Measurements from ENCODE around the gene TCOF1. TPM values are rescaled to one million over a fixed set of nuclear protein-coding genes. Genes with fewer than 3 reads are reported as not detected.

TCOF1 gene
- total RNA-seq, 1 donor from 2014 or later, result 91.1 TPM

DNA sequence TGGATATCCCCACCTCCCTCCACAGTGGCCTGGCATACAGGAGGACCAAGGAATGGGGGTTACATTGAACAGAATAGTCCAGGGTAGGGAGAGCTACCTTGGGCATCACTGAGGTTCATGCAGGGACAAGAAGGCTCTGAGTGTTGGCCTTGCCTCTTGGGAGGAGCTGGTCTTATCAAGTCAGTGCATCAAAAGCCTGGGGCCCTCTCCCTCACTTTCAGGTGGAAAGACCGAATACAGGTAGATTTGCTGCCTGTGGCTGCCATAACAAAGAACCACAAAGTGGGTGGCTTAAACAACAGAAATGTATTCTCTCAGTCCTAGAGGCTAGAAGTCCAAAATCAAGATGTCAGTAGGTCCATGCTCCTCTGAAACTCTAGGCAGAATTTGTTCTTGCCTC is 36.3 kb upstream of the TCOF1 start:
- H3K27ac Mint-ChIP-seq (ENCODE audit: unreplicated experiment), result no peak overlapping the region
- no peak for TF ChIP-seq CTCF (conservative IDR thresholded peaks at IDR 0.05)
- no peaks in the 10 kb centered on the region for H3K36me3 Mint-ChIP-seq (ENCODE audit: low read depth)
- peaks cover 38% of the 10 kb centered on the region for H3K4me1 Mint-ChIP-seq
- H3K4me3 Mint-ChIP-seq, result no peak overlapping the region
- H3K27me3 Mint-ChIP-seq (ENCODE audit: low read depth), result no peaks in the 10 kb centered on the region
- no peak for DNase-seq (ENCODE audit: low read depth, low spot score)
- H3K9me3 Mint-ChIP-seq, result peaks cover 2% of the 10 kb centered on the region

DNA sequence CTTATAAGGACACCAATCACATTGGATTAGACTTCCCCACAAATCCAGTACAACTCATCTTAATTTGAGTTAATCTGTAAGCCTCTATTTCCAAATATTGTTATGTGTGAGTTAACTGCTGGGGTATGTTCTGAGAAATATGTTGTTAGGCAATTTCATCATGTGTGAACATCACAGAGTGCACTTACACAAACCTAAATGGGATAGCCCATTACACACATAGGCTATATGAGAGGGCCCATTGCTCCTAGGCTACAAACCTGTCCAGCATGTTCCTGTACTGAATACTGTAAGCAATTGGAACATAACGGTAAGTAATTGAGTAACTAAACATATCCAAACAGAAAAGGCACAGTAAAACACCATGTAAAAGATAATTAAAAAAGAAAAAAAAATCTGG is 35.7 kb upstream of the TCOF1 start:
- Mint-ChIP-seq H3K9me3 (peaks cover 2% of the 10 kb centered on the region), H3K27me3 (ENCODE audit: low read depth) (no peaks in the 10 kb centered on the region), H3K4me3 (no peak overlapping the region), H3K4me1 (peaks cover 38% of the 10 kb centered on the region), H3K36me3 (ENCODE audit: low read depth) (no peaks in the 10 kb centered on the region), H3K27ac (ENCODE audit: unreplicated experiment) (no peak overlapping the region)
- no peak for DNase-seq (ENCODE audit: low read depth, low spot score)
- no peak for TF ChIP-seq CTCF (conservative IDR thresholded peaks at IDR 0.05)

GRCh38 chr5:150322202-150322601 is 35.3 kb upstream of the TCOF1 start:
- no peak overlapping the region for H3K27ac Mint-ChIP-seq (ENCODE audit: unreplicated experiment)
- no peak for DNase-seq (ENCODE audit: low read depth, low spot score)
- no peaks in the 10 kb centered on the region for H3K36me3 Mint-ChIP-seq (ENCODE audit: low read depth)
- H3K27me3 Mint-ChIP-seq (ENCODE audit: low read depth), result no peaks in the 10 kb centered on the region
- no peak overlapping the region for H3K4me3 Mint-ChIP-seq
- TF ChIP-seq CTCF (conservative IDR thresholded peaks at IDR 0.05), result no peak
- H3K9me3 Mint-ChIP-seq, result peaks cover 2% of the 10 kb centered on the region
- peaks cover 38% of the 10 kb centered on the region for H3K4me1 Mint-ChIP-seq

DNA sequence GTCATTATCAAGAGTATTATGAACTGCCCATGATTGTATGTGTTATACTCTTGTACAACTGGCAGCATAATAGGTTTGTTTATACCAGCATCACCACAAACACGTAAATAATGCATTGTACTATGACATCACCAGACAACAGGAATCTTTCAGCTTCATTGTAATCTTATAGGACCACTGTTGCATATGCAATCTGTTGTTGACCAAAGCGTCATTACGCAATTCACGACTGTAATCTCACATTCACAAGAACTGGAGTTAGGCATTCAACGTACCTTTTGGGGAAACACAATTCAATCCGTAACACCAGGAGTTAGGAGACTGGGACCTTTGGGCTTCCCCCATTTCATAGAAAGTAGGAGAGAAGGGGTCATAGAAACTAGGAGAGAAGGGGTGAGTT is 34.4 kb upstream of the TCOF1 start:
- H3K9me3 Mint-ChIP-seq, result peaks cover 2% of the 10 kb centered on the region
- no peak for TF ChIP-seq CTCF (conservative IDR thresholded peaks at IDR 0.05)
- H3K4me1 Mint-ChIP-seq, result peaks cover 34% of the 10 kb centered on the region
- H3K27me3 Mint-ChIP-seq (ENCODE audit: low read depth), result no peaks in the 10 kb centered on the region
- no peak for DNase-seq (ENCODE audit: low read depth, low spot score)
- no peak overlapping the region for H3K27ac Mint-ChIP-seq (ENCODE audit: unreplicated experiment)
- no peaks in the 10 kb centered on the region for H3K36me3 Mint-ChIP-seq (ENCODE audit: low read depth)
- no peak overlapping the region for H3K4me3 Mint-ChIP-seq

DNA sequence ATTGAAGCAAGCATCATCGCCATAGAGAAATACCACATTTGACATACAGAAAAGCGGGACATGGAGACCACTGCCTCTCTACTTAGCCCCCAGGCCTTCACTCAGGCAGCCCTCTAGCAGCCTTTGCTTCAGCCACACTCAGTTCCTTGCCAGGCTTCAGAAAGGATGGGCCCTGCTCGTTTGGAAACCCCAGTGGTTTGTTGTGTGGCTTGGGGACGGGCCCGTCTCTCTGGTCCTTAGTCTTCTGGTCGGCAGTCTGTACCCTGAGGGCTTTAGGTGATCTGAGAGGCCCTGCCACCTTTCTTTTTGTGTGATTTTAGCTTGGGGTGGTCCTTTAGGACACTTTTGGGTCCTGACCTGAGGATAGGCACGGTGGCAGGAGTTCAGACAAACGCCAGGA is 33.7 kb upstream of the TCOF1 start:
- Mint-ChIP-seq H3K4me1 (peaks cover 28% of the 10 kb centered on the region), H3K27ac (ENCODE audit: unreplicated experiment) (no peak overlapping the region)

More for the DNA sequence above, 33.7 kb upstream of the TCOF1 start:
- Mint-ChIP-seq H3K36me3 (ENCODE audit: low read depth) (no peaks in the 10 kb centered on the region), H3K9me3 (peaks cover 2% of the 10 kb centered on the region), H3K27me3 (ENCODE audit: low read depth) (no peaks in the 10 kb centered on the region), H3K4me3 (no peak overlapping the region)
- no peak for TF ChIP-seq CTCF (conservative IDR thresholded peaks at IDR 0.05)
- DNase-seq (ENCODE audit: low read depth, low spot score), result no peak

Measured in neural crest cell (in vitro differentiated cells).